Suppressor macrophage treated with lipopolysaccharide for 1 hour (primary cell): ENCODE measurements around the gene SIT1.

Experiments
- DNase-seq, 3 donors: peaks; one replicate each; pipeline ENCODE4 v3.0.0-alpha.2; 2020 to 2022

The SIT1 gene

DNA sequence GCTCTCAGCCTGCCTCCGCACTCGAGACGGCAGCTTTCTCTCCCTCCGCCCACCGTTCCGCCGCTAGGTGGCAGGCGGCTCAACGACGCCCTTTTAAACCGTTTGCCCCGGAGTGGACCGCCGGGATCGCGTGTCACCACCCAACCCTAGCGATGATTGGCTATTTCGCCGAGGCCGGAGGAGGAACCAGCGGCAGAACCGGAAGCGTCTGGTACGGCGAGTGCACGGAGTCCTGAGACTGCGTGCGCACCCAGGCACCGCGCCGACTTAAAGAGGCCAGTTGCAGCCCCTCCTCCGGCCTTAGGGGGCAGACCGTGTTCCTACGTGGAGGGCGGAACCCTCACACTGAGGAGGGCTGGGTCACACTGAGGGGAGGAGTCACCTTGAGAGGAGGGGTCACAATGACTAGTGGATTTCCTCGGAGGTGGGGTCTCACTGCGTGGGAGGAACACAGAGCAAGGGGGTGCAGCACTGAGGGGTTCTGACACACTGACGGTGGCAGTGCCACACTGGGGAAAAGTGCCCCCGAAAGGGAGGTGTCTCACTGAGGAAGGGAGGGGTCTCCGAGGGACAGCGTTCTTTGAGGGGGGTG lies 46.6 kb downstream of the SIT1 start:
- DNase-seq: peak; percentile 100

DNA sequence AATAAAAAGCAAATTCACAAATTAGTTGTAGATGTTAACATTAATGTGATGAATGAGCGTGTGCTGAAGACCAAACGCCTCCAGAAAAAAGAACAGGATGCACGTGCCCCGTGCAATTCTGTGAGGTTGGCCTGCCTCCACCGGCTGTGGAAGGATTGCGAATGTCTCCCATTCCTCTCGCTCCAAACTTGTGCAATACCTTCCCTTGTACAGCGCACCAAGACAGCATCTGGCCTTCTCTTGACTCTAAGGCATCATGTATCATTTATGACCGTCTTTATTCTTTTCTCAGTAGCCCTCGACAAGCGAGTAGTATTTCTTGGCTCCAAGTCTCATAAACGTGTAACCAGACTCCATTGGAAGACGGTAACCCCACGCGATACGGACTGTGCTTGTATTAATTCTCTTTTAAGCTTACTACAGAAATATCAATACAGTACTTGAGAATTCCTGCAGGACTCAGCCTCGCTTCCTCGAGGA lies 47.2 kb downstream of the SIT1 start:
- peak; percentile 48 to 55 (median 50) for DNase-seq

DNA sequence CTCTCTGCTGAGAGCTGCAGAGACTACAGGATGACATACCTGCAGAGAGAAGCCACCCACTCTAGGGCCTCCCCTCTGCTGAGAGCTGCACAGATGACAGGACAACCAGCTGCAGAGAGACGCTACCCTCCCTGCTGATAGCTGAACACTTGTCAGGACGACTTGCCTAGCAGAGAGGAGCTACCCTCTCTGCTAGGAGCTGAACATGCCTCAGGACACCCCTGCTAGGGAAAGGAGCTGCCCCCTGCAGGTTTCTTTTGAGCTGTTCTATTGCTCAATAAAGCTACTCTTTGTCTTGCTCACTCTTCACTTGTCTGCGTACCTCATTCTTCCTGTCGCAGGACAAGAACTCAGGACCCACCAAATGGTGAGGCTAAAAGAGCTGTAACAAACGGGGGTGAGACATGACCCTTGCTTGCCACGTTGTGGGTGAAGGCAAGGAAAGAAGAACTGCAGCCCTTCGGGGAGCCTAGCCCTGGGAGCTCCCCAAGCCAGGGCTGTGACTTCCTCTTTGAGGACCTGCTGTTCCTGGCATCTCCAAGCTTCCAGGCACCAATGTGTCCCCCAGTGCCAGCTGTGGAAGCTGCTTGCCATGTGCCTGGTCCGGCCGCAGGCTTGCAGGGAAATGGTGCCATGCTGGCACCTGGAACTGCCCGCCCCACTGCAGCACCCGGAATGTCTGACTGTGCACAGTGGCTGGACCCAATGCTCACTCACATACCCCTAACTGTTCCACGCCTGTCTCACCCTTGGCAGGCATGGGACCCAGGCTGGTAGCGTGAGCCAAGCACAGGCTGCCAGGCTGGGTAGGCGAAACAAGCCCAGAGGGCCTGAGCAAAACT lies 50.7 kb downstream of the SIT1 start:
- DNase-seq: peak; percentile 33 to 64 (median 34)
